AML-193 (cell line): ENCODE results near the gene SETD1A.
"Not testable (repeated sequence)": the region's sequence is repeated elsewhere in the genome, so short reads cannot be mapped to it uniquely, and the experiment has no call there.

Experiments used
- DNase-seq, 2 experiments: peaks; one replicate each; lab custom pipeline; 2025; lab: John Stamatoyannopoulos, UW

Gene SETD1A

DNA sequence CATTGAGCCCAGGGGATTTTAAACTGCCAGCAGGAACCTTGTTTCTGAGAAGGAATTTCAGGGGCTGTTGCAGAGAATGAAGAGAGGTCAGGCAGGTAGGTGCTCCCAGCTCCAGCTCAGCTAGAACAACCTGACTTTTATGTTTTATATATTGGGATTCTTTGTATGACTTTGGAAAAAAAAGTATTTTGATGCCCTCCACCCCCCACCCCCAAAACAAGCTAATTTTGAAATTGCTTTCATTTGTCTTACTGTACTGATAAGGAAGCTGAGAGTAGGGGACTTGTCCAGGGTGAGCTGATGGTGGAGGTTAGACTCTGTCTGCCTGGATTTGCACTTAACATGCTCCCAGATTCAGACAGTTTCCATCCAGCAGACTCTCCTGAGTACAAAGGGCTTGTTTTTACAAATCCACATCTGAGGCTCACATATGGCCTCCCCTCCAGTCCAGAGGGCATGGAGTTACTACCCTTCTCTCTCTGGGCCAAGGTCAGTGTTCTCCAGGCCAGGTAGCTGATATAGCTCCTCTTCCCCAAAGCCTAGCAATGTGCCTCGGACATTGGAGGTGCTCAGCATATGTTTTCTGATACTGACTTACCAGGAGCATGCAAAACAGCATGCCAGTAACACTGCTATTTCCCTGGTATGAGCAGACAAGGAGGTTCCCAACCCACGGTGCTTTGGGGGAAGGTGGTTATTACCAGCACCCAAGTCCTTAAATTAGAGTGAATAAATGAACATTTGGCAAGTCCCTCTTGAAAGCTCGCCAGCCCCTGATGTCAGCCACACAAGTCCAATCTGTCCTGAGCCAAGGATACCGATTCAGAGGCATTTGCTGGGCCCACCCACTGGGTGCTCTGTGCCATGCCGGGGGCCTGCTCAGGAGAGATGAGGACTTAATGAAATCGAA is 41.6 kb downstream of the SETD1A start:
- no peak for DNase-seq

GRCh38 chr16:31000671-31001382 is 43.3 kb downstream of the SETD1A start:
- no peak for DNase-seq

- DNase-seq: no peak
Observed at GRCh38 chr16:31001507-31002249, 44.1 kb downstream of the SETD1A start.

DNA sequence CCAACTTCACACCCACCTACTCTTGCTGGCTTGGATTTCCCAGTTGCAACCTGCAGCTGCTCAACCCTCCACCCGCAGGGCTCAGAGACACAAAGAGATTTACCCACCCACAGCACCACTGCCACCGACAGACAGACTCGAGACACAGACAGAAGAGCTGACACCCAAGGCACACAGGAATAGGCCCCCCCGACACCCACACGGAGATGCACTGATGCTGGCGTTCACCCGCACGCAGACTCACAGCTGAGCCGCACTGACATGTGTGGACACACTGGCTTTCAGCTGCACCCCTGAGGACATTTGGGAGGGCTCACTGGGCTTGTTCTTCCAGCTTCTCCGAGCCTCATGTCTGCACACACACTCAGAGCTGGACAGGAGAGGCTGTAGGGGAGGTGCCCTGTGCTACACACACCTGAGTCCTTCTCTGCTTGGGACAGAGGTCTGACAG is 44.7 kb downstream of the SETD1A start:
- DNase-seq: no peak

DNA sequence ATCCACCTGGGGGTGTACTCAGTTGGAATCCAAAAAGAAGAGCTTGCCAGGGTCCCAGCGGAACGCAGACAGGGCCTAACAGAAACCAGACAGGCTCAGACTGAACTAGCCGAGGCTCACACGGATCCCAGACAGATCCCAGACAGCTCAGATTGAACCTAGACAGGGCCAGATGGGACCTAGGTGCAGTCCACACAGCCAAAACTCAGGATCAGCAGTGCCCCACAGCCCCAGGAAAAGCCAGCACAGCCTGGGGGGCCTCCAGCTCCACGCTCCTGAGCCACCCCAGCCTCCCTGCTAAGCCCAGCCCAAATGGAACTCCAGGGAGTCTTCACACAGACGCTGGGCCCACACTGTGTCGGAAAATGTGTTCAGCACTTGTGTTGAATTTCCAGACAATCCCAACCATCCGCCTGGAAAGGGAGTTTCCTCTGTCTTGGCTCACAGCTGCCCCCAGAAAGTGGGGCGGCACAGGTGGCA is 45.3 kb downstream of the SETD1A start:
- no peak for DNase-seq

DNA sequence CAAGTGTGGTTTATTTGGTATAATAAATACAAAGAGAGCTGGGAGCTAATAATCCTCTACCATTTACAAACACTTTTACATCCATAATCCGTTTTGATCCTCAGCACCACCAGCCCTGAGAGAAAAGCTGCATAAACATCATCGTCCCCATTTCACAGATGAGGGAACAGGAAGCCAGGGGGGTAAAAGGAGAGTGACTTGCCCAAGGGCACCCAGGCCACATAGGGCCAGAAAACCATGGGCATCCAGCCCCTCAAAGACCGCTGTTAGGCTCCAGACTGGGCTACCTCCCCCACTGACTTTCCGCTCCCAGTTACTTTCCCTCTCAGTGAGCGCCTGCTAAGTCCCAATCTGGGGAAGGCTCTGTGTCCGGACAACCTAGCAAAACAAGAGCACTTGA is 46.2 kb downstream of the SETD1A start:
- no peak for DNase-seq

- no peak for DNase-seq
Observed at GRCh38 chr16:31004658-31005057, 47.1 kb downstream of the SETD1A start.

DNA sequence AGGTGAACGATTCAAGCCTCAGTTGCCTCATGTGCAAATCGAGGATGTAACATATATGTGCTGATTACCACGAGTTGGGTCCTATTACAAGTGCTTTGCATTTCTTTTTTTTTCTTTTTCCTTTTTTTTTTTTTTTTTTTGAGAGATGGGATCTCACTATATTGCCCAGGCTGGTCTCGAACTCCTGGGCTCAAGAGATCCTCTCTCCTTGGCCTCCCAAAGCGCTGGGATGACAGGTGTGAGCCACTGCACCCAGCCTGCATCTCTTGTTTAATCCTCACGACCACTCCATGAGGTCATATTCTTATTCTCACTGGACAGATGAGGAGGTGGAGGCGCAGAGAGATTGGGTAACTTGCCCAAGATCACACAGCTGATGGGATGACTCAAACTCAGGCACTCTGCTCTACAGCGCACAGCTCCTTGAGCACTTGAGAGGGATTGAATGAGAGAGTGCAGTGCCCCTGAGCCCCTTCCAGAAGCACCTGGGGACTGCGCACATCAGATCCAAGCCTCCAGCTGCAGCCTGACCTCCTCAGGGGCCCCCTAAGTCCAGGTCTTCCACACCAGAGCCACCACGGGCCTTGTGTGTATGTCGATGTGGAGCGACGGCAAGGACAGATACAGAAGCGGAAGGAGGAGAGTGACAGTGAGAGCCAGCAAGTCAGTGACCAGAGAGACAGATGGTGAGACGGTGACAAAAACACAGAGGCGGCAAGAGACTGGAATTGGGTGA is 48.0 kb downstream of the SETD1A start:
- no peak for DNase-seq

- no peak for DNase-seq
Observed at GRCh38 chr16:31006086-31006385, 48.5 kb downstream of the SETD1A start.

DNA sequence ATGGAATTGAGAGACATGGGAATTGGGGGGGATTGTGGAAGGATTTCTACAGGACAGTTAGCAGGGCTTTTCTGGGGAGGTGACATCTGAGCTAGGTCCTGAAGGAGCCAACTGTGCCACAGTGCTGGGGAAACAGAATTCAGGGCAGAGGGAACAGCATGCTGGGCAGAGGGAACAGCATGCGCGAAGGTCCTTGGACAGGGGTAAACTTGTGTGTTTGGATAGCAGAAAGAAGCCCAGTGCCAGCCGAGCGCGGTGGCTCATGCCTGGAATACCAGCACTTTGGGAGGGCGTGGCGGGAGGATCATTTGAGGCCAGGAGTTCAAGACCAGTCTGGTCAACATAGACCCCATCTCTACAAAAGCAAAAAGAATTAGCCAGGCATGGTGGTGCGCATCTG is 49.0 kb downstream of the SETD1A start:
- no peak for DNase-seq

- no peak for DNase-seq
Observed at GRCh38 chr16:31007684-31008083, 50.1 kb downstream of the SETD1A start.

- no peak for DNase-seq
Observed at GRCh38 chr16:31008149-31008548, 50.6 kb downstream of the SETD1A start.

DNA sequence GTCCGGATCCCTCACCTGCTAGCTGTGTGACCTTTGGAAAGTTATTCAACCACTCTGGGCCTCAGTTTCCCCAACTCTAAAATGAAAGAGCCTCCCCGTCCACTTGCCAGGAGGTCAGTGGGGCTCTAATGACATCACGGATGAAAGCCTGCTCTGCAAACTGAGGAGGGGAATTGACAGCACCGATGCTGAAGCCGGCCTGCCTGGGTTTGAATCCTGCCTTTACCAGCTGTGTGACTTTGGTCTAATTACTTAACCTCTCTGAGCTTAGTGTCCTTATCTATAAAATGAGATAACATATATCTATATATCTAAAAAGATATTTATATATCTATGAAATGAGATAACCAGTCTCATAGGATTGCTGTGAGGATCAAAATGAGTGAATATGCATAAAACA is 51.0 kb downstream of the SETD1A start:
- DNase-seq: no peak

- DNase-seq: no peak
Observed at GRCh38 chr16:31009120-31009519, 51.6 kb downstream of the SETD1A start.

- DNase-seq: no peak
Observed at GRCh38 chr16:31009894-31010584, 52.5 kb downstream of the SETD1A start.

GRCh38 chr16:31010585-31011325 is 53.2 kb downstream of the SETD1A start, which contains the start of gene STX1B:
STX1B (minus strand) TSS chr16:31010638; CDS start chr16:31010396, 242 bp downstream.
- no peak for DNase-seq

- DNase-seq: not testable (repeated sequence)
Observed at GRCh38 chr16:31011815-31012214, 54.3 kb downstream of the SETD1A start.

DNA sequence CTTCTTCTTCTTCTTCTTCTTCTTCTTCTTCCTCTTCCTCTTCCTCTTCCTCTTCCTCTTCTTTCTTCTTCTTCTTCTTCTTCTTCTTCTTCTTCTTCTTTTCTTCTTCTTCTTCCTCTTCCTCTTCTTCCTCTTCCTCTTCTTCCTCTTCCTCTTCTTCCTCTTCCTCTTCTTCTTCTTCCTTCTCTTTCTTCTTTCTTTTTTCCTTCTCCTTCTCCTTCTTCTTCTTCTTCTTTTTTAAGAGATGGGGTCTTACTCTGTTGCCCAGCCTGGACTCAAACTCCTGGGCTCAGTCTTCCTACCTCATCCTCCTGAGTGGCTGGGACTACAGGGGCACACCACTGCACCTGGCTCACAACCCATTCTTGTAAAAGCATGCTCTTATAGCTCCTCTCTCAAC is 55.7 kb downstream of the SETD1A start:
- DNase-seq: not testable (repeated sequence)

DNA sequence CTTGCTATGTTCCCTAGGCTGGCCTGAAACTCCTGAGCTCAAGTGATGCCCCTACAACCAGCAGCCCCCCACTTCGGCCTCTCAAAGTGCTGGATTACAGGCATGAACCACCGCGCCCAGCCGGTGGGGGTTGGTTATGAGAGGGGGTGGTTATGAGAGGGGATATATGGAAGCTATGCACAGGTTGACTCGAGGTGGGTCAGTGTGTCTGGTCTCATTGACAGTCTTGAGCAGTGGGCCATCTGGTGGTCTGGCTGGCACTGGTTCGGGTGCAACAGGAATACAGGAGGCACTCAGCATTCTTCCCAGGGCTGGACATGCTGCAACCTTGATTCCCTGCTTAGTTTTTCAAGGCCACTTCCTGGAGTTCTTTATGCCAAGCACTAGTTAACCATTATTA is 58.5 kb downstream of the SETD1A start:
- no peak for DNase-seq

GRCh38 chr16:31017756-31018155 is 60.2 kb downstream of the SETD1A start:
- not testable (repeated sequence) for DNase-seq
